Mucosa of rectum (tissue), 2 donors: Measurements from ENCODE around the gene PILRB.
"Not testable (repeated sequence)": the region's sequence is repeated elsewhere in the genome, so short reads cannot be mapped to it uniquely, and the experiment has no call there.

ENCODE experiments used
- H3K27ac ChIP-seq, 2 donors: one replicate each; pipeline ENCODE4 v1.7.0; 2013; ENCODE audit warnings: inconsistent platforms in 2 of 2, low read depth in 2 of 2, low read length in 2 of 2
- H3K27me3 ChIP-seq, 2 donors: one replicate each; pipeline ENCODE4 v1.7.0; 2013; ENCODE audit warnings: low read length in 2 of 2; ENCODE audit not compliant: control insufficient read depth in 2 of 2, insufficient read depth in 2 of 2
- H3K36me3 ChIP-seq, 2 donors: one replicate each; pipeline ENCODE4 v1.7.0; 2013; ENCODE audit warnings: low read length in 2 of 2; ENCODE audit not compliant: control insufficient read depth in 2 of 2, insufficient read depth in 2 of 2
- H3K4me1 ChIP-seq, 2 donors: one replicate each; pipeline ENCODE4 v1.7.0; 2013; ENCODE audit warnings: low read length in 2 of 2, mild to moderate bottlenecking in 1 of 2; ENCODE audit not compliant: control insufficient read depth in 2 of 2, insufficient read depth in 2 of 2
- H3K4me3 ChIP-seq, 2 donors: one replicate each; pipeline ENCODE4 v1.7.0; 2013; ENCODE audit warnings: low read length in 2 of 2
- H3K9ac ChIP-seq, 2 donors: one replicate each; pipeline ENCODE4 v1.7.0; 2013; ENCODE audit warnings: low read length in 2 of 2, low read depth in 1 of 2, mild to moderate bottlenecking in 1 of 2
- H3K9me3 ChIP-seq, 2 donors: one replicate each; pipeline ENCODE4 v1.7.0; 2013; ENCODE audit warnings: low read length in 2 of 2; ENCODE audit not compliant: control insufficient read depth in 2 of 2
- donor health status: healthy.
- donor health status: Normal muscosa, but diverticular disease.

Gene PILRB

GRCh38 chr7:100356416-100357068, 1.4 kb upstream of the PILRB start:
- no peak overlapping the region for H3K4me3 ChIP-seq
- H3K9ac ChIP-seq, result no peak overlapping the region
- no peaks in the 10 kb centered on the region for H3K4me1 ChIP-seq
- H3K27me3 ChIP-seq, result no peaks in the 10 kb centered on the region
- H3K9me3 ChIP-seq, result no peaks in the 10 kb centered on the region
- peaks cover 46 to 62% of the 10 kb centered on the region in 2 donors for H3K36me3 ChIP-seq
- H3K27ac ChIP-seq, result no peak overlapping the region

DNA sequence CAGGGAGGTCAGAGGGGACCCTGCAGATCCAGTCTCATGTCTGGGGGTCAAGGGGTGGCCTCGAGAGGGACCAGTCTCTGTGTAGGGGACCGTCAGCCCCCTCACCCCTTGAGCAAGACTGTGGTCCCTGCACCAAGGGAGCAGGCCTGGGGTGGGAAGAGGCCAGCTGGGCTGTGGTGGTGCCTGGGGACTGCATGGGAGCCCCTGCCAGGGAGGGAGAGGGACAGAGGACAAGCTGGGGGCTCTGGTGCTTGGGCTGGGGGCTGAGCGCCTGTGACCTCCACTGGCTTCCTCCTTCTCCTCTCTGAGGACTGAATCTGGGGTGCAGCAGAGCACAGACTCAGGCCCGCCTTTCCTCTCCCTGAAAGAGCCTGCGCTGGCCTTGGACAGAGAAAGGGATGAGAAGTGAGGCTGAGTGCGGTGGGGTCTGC, 771 bp upstream of the PILRB start:
- no peaks in the 10 kb centered on the region for H3K4me1 ChIP-seq

GRCh38 chr7:100358857-100359212, 918 bp downstream of the PILRB start:
- no peak overlapping the region for H3K4me3 ChIP-seq
- H3K9me3 ChIP-seq, result no peaks in the 10 kb centered on the region
- H3K9ac ChIP-seq, result no peak overlapping the region
- H3K36me3 ChIP-seq, result peaks cover 45 to 67% of the 10 kb centered on the region in 2 donors
- no peak overlapping the region for H3K27ac ChIP-seq
- H3K4me1 ChIP-seq, result no peaks in the 10 kb centered on the region
- H3K27me3 ChIP-seq, result no peaks in the 10 kb centered on the region

More for the DNA sequence above, 771 bp upstream of the PILRB start:
- Histone ChIP-seq H3K36me3 (peaks cover 47 to 64% of the 10 kb centered on the region in 2 donors), H3K27ac (peak overlapping the region in 1 of 2 donors; percentile 16), H3K27me3 (no peaks in the 10 kb centered on the region), H3K9me3 (no peaks in the 10 kb centered on the region), H3K9ac (no peak overlapping the region), H3K4me3 (no peak overlapping the region)

DNA sequence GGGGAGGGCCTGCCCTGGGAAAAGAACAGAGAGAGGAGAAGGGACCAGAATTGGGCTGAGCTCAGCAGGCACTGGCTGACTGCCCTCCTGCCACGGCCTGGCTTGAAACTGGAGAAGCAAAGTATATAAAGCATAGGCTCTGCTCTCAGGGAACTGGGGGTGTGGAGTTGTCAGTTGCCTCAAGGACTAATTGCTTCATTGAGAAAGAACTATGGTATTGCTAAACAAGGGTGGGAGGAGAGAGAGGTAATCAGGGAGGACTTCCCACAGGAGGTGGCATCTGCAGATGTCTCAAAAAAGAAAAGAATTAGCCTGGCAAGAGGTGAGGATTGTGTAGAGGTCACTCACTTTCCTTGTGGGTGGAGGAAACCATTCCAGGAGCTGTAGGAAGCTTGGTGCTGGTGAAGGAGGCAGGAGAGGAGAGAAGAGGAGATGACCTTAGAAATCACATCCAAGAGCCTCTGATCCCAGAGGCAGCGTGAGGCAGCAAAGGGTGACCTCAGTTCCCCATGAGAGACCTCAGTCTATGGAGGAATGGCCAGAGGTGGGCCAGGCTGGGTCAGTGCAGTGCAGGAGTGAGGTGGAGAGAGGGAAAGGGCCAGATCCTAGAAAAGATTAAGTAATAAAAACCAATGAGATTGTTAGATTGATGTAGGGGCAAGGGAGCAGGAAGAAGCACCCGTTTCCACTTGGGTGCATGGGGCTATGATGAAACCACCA, 2.4 kb downstream of the PILRB start:
- Histone ChIP-seq H3K9me3 (no peaks in the 10 kb centered on the region), H3K9ac (no peak overlapping the region), H3K36me3 (peaks cover 38 to 58% of the 10 kb centered on the region in 2 donors), H3K27me3 (no peaks in the 10 kb centered on the region), H3K4me1 (no peaks in the 10 kb centered on the region), H3K27ac (no peak overlapping the region), H3K4me3 (no peak overlapping the region)

DNA sequence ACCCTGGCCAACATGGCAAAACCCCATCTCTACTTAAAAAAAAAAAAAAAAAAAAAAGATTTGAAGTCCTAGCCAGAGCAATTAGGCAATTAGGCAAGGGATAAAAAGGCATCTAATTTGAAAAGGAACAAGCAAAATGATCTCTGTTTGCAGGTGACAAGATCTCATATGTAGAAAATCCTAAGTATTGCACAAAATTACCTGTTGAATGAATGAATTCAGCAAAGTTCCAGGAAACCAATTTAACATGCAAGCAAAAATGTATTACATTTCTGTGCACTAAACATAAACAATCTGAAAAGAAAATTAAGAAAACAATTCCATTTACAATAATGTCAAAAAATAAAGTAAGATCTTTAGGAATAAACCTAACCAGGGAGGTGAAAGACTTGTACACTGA, 5.2 kb downstream of the PILRB start:
- H3K9me3 ChIP-seq, result no peaks in the 10 kb centered on the region
- H3K4me1 ChIP-seq, result peaks cover 8% of the 10 kb centered on the region in 2 donors
- peaks cover 34 to 40% of the 10 kb centered on the region in 2 donors for H3K36me3 ChIP-seq
- H3K9ac ChIP-seq, result no peak overlapping the region
- no peak overlapping the region for H3K27ac ChIP-seq
- H3K4me3 ChIP-seq, result no peak overlapping the region
- no peaks in the 10 kb centered on the region for H3K27me3 ChIP-seq

DNA sequence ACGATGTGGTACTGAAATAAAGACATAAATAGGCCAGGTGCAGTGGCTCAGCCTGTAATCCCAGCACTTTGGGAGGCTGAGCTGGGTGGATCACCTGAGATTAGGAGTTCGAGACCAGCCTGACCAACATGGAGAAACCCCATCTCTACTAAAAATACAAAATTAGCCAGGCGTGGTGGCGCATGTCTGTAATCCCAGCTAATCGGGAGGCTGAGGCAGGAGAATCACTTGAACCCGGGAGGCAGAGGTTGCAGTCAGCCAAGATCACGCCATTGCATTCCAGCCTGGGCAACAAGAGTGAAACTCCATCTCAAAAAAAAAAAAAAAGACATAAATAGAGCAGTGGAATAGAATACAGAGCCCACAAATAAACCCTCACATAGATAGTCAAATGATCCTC, 5.9 kb downstream of the PILRB start:
- peaks cover 34 to 36% of the 10 kb centered on the region in 2 donors for H3K36me3 ChIP-seq
- H3K4me3 ChIP-seq, H3K27me3 ChIP-seq, H3K27ac ChIP-seq, H3K9ac ChIP-seq, H3K9me3 ChIP-seq: not testable (repeated sequence)
- peaks cover 8 to 11% of the 10 kb centered on the region in 2 donors for H3K4me1 ChIP-seq

DNA sequence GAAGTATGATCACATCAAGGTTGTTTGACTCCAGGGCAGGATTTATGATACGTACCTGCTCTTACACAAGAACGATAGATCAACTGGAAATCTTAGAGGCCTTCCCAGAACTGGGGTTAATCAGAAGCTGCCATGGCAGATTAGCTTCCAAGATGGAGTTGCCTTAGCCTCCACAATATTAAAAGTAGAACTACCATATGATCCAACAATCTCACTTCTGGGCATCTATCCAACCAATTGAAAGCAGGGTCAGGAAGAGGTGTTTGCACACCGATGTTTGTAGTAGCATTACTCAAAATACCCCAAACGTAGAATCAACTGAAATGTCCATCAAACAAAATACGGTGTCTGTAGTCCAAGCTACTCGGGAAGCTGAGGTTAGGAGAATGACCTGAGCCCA, 6.6 kb downstream of the PILRB start:
- H3K4me1 ChIP-seq, result peaks cover 8 to 11% of the 10 kb centered on the region in 2 donors
- H3K36me3 ChIP-seq, result peaks cover 27 to 31% of the 10 kb centered on the region in 2 donors
- H3K4me3 ChIP-seq, result no peak overlapping the region
- H3K9me3 ChIP-seq, result no peaks in the 10 kb centered on the region
- H3K9ac ChIP-seq, result no peak overlapping the region
- no peaks in the 10 kb centered on the region for H3K27me3 ChIP-seq
- no peak overlapping the region for H3K27ac ChIP-seq

GRCh38 chr7:100365998-100366367, 8.1 kb downstream of the PILRB start:
- not testable (repeated sequence) for H3K9ac ChIP-seq, H3K4me3 ChIP-seq, H3K27me3 ChIP-seq, H3K9me3 ChIP-seq
- Histone ChIP-seq H3K36me3 (peaks cover 20 to 23% of the 10 kb centered on the region in 2 donors), H3K27ac (peak overlapping the region; percentile 50 to 71), H3K4me1 (peaks cover 8 to 11% of the 10 kb centered on the region in 2 donors)

DNA sequence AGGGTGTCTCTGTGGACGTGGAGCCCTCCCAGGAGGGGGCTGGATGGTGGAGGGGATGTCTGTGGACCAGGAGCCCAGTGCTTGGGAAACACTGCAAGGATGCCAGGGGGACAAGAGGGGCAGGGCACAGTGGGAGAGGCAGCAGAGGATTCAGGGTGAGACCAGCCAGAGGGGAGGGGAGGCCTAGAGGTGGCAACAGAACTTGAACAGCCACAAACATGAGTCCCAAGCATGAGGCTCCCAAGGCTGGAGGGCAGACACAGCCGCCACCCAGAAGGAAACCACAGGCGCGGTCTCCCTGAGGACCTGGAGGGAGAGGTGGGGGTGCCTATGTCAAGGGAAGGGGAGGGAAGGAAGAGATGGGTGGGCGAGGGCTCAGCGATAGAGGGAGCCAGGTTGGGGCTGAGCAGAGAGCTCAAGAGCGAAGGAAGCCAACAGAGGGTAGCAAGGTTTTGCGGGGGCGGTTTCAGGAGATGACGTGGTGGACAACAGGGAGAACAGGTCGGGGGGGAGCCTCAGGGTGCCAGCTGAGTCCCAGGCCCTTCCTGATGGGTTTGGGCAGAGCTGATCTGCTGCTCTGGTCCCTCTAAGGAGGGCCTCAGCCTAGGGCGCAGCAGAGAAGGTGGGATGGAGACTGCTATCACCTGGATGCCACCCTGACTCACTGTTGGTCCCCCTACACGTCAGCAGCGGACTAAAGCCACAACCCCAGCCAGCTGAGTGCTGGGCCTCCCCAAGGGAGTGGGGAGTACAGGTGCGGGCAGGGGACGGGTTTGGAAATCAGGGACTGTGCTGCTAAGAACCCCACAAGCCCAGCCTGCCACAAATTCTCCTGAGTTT, 8.7 kb downstream of the PILRB start:
- Histone ChIP-seq H3K36me3 (peaks cover 14 to 18% of the 10 kb centered on the region in 2 donors), H3K4me3 (no peak overlapping the region), H3K9ac (no peak overlapping the region), H3K27ac (peak overlapping the region; percentile 50 to 71), H3K9me3 (no peaks in the 10 kb centered on the region), H3K4me1 (peaks cover 8 to 11% of the 10 kb centered on the region in 2 donors), H3K27me3 (no peaks in the 10 kb centered on the region)

- Histone ChIP-seq H3K4me3 (no peak overlapping the region), H3K9me3 (no peaks in the 10 kb centered on the region), H3K36me3 (peaks cover 13% of the 10 kb centered on the region in 2 donors), H3K9ac (no peak overlapping the region), H3K4me1 (peaks cover 8 to 11% of the 10 kb centered on the region in 2 donors), H3K27me3 (no peaks in the 10 kb centered on the region), H3K27ac (peak overlapping the region; percentile 50 to 71)
Observed at GRCh38 chr7:100367251-100367620, 9.3 kb downstream of the PILRB start.
